NCI-H128 (cell line): ENCODE data around the gene SYTL3.

ENCODE experiments used
- DNase-seq: peaks from one replicate; lab custom pipeline; 2025; ENCODE audit not compliant: unreplicated experiment; lab: John Stamatoyannopoulos, UW

Gene SYTL3

GRCh38 chr6:158810155-158811095 is 160.6 kb downstream of the SYTL3 start:
- DNase-seq = no peak

DNA sequence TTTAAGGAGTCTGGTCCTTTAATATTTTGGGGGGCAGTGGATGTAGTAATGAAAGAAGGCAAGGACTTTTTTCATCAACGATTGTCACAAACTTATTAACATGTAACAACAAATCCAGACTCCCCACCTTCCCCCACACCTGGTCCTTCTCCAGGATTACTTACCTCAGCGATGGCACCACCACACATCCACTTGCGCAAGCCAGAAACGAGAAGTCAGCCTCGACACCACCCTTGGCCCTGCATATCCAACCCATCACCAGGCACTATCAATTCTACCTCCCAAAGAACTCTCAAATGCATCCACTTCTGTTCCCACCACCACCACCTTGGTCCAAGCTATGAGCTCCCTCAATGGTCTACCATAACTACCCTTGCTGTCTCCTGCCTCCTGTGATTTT is 162.8 kb downstream of the SYTL3 start:
- DNase-seq = no peak

DNA sequence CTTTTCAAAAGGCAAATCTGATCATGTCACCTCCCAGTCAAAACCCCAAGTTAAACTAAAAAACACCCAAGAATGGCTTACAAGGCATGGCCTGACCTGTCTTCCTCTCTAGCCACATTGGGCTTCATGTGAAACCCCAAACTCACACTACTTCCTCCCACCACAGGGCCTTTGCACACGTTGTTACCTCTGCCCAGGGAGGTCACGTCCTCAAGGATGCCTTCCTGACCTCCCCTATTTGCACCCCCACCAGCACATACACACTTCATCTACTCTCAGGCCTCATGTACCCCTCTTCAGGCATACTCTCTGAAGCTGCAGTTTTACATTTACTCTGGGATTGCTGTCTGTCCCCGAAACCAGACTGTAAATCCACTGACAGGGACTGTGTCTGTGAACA is 163.2 kb downstream of the SYTL3 start:
- DNase-seq = no peak
